Endothelial cell of umbilical vein (primary cell): Measurements from ENCODE around the gene ANKRD28. TPM values are rescaled to one million over a fixed set of nuclear protein-coding genes. Genes with fewer than 3 reads are reported as not detected.

Experiments
- BruUV-seq: library from RNA; stranded (reverse); fragments of 400-500 nt; replicated peaks from 2 replicates; lab custom pipeline; 2021; lab: Mats Ljungman, UMichigan
- CTCF ChIA-PET: fragments of 300-600, 350-600 bp; sonication (Branson Sonifier 250); formaldehyde crosslinking; loops from one replicate; lab custom pipeline; 2021; ENCODE audit warnings: antibody characterized with exemption, inconsistent platforms; lab: Charles Lee
- POLR2A ChIA-PET: fragments of 300-600, 350-600 bp; sonication (Branson Sonifier 250); formaldehyde crosslinking; loops from one replicate; lab custom pipeline; 2021; ENCODE audit warnings: antibody characterized with exemption, inconsistent platforms; lab: Charles Lee
- DNase-seq: peaks from one replicate; pipeline ENCODE4 v3.0.0-alpha.2; 2011; ENCODE audit warnings: low read depth, low spot score
- FAIRE-seq: peaks from 2 replicates; lab custom pipeline; 2011; peaks lifted over from hg19 to GRCh38; lab: Jason Lieb, UNC
- H2AFZ ChIP-seq: 2 replicates; pipeline ENCODE4 v1.6.0; 2012; ENCODE audit warnings: low read depth, low read length, control low read depth, inconsistent platforms
- H3K27ac ChIP-seq: 2 replicates; pipeline ENCODE4 v1.5.1; 2011; ENCODE audit warnings: low read depth, mild to moderate bottlenecking, control low read depth, low read length, moderate library complexity; ENCODE audit not compliant: insufficient read depth
- H3K27me3 ChIP-seq, 2 experiments: 2 replicates each; pipeline versions ENCODE4 v1.6.0 to v1.6.1; 2011; ENCODE audit warnings: low read length in 2 of 2, mixed read lengths in 1 of 2; ENCODE audit not compliant: control insufficient read depth in 2 of 2, insufficient read depth in 2 of 2
- H3K36me3 ChIP-seq, 2 experiments: 2 replicates in 1 of 2; 3 replicates in 1 of 2; pipeline ENCODE4 v1.5.1; 2011; ENCODE audit warnings: low read length in 2 of 2, mild to moderate bottlenecking in 1 of 2, moderate library complexity in 1 of 2; ENCODE audit not compliant: control insufficient read depth in 2 of 2, insufficient read depth in 2 of 2; ENCODE audit errors: extremely low read depth in 1 of 2
- H3K4me1 ChIP-seq: 3 replicates; pipeline ENCODE4 v1.5.1; 2011; ENCODE audit warnings: mild to moderate bottlenecking, low read length; ENCODE audit not compliant: control insufficient read depth, insufficient read depth; ENCODE audit errors: extremely low read depth
- H3K4me2 ChIP-seq: 2 replicates; pipeline ENCODE4 v1.6.1; 2011; ENCODE audit warnings: low read length, control low read depth, mixed read lengths; ENCODE audit not compliant: insufficient read depth
- H3K4me3 ChIP-seq, 3 experiments: fragments of 200-600 bp in 1 of 3; sonication (generic), shearing (Covaris generic) in 1 of 3; replicated peaks in 1 of 3; 2 replicates each; pipeline ENCODE4 v1.5.1; 2011 to 2016; ENCODE audit warnings: control low read depth in 3 of 3, low read length in 3 of 3, mild to moderate bottlenecking in 2 of 3, inconsistent platforms in 1 of 3, low read depth in 1 of 3, moderate library complexity in 1 of 3; ENCODE audit not compliant: insufficient read depth in 1 of 3
- H3K79me2 ChIP-seq: 2 replicates; pipeline ENCODE4 v1.6.0; 2012; ENCODE audit warnings: low read length, inconsistent platforms; ENCODE audit not compliant: control insufficient read depth, insufficient read depth
- H3K9ac ChIP-seq: replicated peaks from 2 replicates; pipeline ENCODE3; 2011; ENCODE audit warnings: low read length, control low read depth; ENCODE audit not compliant: insufficient read depth; ENCODE audit errors: extremely low read depth
- H3K9me1 ChIP-seq: replicated peaks from 3 replicates; pipeline ENCODE4 v1.6.0; 2011; ENCODE audit warnings: mild to moderate bottlenecking, low read length; ENCODE audit not compliant: control insufficient read depth, insufficient read depth; ENCODE audit errors: extremely low read depth
- H3K9me3 ChIP-seq: replicated peaks from 2 replicates; pipeline ENCODE4 v1.5.1; 2012; ENCODE audit warnings: low read length, inconsistent platforms; ENCODE audit not compliant: control insufficient read depth, insufficient read depth
- H4K20me1 ChIP-seq: replicated peaks from 2 replicates; pipeline ENCODE3; 2011; ENCODE audit warnings: mild to moderate bottlenecking, low read length; ENCODE audit not compliant: control insufficient read depth, insufficient read depth; ENCODE audit errors: extremely low read depth
- CTCF ChIP-seq, 2 donors: IDR thresholded peaks; 1 replicate in 1 of 2; 2 replicates in 1 of 2; pipeline ENCODE4 v1.5.1; 2011; ENCODE audit warnings: low read length in 2 of 2, mild to moderate bottlenecking in 2 of 2, moderate library complexity in 2 of 2, control low read depth in 1 of 2, inconsistent platforms in 1 of 2, low read depth in 1 of 2; ENCODE audit not compliant: insufficient read depth in 1 of 2; ENCODE audit errors: extremely low read depth in 1 of 2
- FOS ChIP-seq: IDR thresholded peaks from 2 replicates; pipeline ENCODE4 v1.6.1; 2011; ENCODE audit warnings: mild to moderate bottlenecking, low read length, moderate library complexity, borderline replicate concordance; ENCODE audit not compliant: insufficient read depth
- GATA2 ChIP-seq: IDR thresholded peaks from 2 replicates; pipeline ENCODE4 v1.7.0; 2011; ENCODE audit warnings: low read depth, mild to moderate bottlenecking, moderate library complexity, mixed read lengths, low read length; ENCODE audit not compliant: insufficient read length, insufficient read depth
- JUN ChIP-seq: IDR thresholded peaks from 2 replicates; pipeline ENCODE4 v1.6.1; 2011; ENCODE audit warnings: borderline replicate concordance, low read depth; ENCODE audit not compliant: insufficient read length, insufficient read depth
- MAX ChIP-seq: IDR thresholded peaks from 2 replicates; pipeline ENCODE4 v1.6.1; 2011; ENCODE audit not compliant: insufficient read depth, insufficient read length
- MYC ChIP-seq: IDR thresholded peaks from one replicate; pipeline ENCODE4 v1.6.1; 2011; ENCODE audit warnings: mild to moderate bottlenecking, low read depth, low read length
- POLR2A ChIP-seq: IDR thresholded peaks from 2 replicates; pipeline ENCODE4 v1.6.1; 2012; ENCODE audit warnings: low read depth, mild to moderate bottlenecking, control low read depth, low read length
- POLR2AphosphoS5 ChIP-seq: IDR thresholded peaks from 2 replicates; pipeline ENCODE4 v1.6.1; 2012; ENCODE audit warnings: low read depth, mild to moderate bottlenecking, control low read depth, low read length, moderate library complexity; ENCODE audit not compliant: insufficient read depth
- dilution Hi-C: fragments of 300-500 bp; cut with MboI; formaldehyde crosslinking; loops from one replicate; pipeline ENCODE4 v1.15.0; 2019; ENCODE audit warnings: low sequenced_read_pairs; ENCODE audit not compliant: extremely low pct_ligation_motif_present
- intact Hi-C: fragments of 100-400 bp; cut with micrococcal nuclease; formaldehyde crosslinking; loops from one replicate; pipeline ENCODE4 v1.10.0; 2022
- polyA plus RNA-seq, 4 experiments: library from polyadenylated mRNA; depleted of rRNA in 3 of 4; stranded (reverse) in 3 of 4; unstranded in 1 of 4; fragments of >200 nt; gene quantifications; 2 replicates each; pipeline versions ENCODE4 v1.2.1 to v1.2.3, GENCODE V29; 2011 to 2012; ENCODE audit warnings: missing spikeins in 1 of 4
- total RNA-seq: library from RNA; stranded (reverse); gene quantifications from 2 replicates; pipeline ENCODE4 v1.2.3, GENCODE V29; 2021

ANKRD28 gene
- total and polyA plus RNA-seq, 2 donors (not counting 3 experiments of a cell fraction or from before 2014, with no cell fraction given): 36.7 to 97.3 TPM

GRCh38 chr3:15731024-15731423 is 66.8 kb downstream of the ANKRD28 start:
- H3K4me1 ChIP-seq: peaks cover under 1% of the 10 kb centered on the region
- BruUV-seq: no TSS peak
- no peaks in the 10 kb centered on the region for H3K79me2 ChIP-seq
- ChIA-PET POLR2A (no interaction called here), CTCF (no interaction called here)
- DNase-seq: no peak
- FAIRE-seq: no peak
- no peak overlapping the region for H3K27ac ChIP-seq
- H2AFZ ChIP-seq: no peak overlapping the region
- intact Hi-C loops (no loop called here), dilution Hi-C loops (no loop called here)
- H3K9me1 ChIP-seq: peaks cover 3% of the 10 kb centered on the region
- no peak for TF ChIP-seq FOS
- no peak for TF ChIP-seq POLR2A
- TF ChIP-seq POLR2AphosphoS5: no peak
- TF ChIP-seq GATA2: no peak
- TF ChIP-seq MAX: no peak
- no peak for TF ChIP-seq JUN
- no peak for TF ChIP-seq MYC
- no peak for TF ChIP-seq CTCF (IDR thresholded peaks at IDR 0.05; ENCODE audit: extremely low read depth in 1 of 2, insufficient read depth in 1 of 2, low read depth in 1 of 2, low read length in 2 of 2)
- H4K20me1 ChIP-seq: no peaks in the 10 kb centered on the region
- peaks cover 3 to 15% of the 10 kb centered on the region in 2 experiments for H3K36me3 ChIP-seq
- H3K9ac ChIP-seq: no peak overlapping the region
- H3K9me3 ChIP-seq: no peaks in the 10 kb centered on the region
- H3K4me2 ChIP-seq: no peak overlapping the region
- no peaks in the 10 kb centered on the region for H3K27me3 ChIP-seq
- no peak overlapping the region for H3K4me3 ChIP-seq
